Neutrophil (primary cell): ENCODE measurements around the gene GNG4.

ENCODE experiments used
- H3K27ac ChIP-seq: fragments of 200-600 bp; sonication (generic); 2 replicates; pipeline ENCODE4 v1.5.1; 2016; ENCODE audit warnings: mild to moderate bottlenecking, moderate library complexity
- H3K27me3 ChIP-seq: fragments of 200-600 bp; sonication (generic); 2 replicates; pipeline ENCODE4 v1.6.0; 2016; ENCODE audit warnings: mild to moderate bottlenecking
- H3K36me3 ChIP-seq: fragments of 200-600 bp; sonication (generic); 2 replicates; pipeline ENCODE4 v1.5.1; 2017
- H3K4me1 ChIP-seq, 2 experiments: fragments of 200-600 bp in 1 of 2; sonication (generic) in 1 of 2; 1 replicate in 1 of 2; 2 replicates in 1 of 2; pipeline versions ENCODE4 v1.5.1 to v1.6.1; 2013 to 2016; ENCODE audit warnings: low read depth in 1 of 2, low read length in 1 of 2, mild to moderate bottlenecking in 1 of 2, moderate library complexity in 1 of 2; ENCODE audit not compliant: control insufficient read depth in 1 of 2, insufficient read depth in 1 of 2
- H3K4me3 ChIP-seq, 2 experiments: fragments of 200-600 bp in 1 of 2; sonication (generic) in 1 of 2; 1 replicate in 1 of 2; 2 replicates in 1 of 2; pipeline ENCODE4 v1.5.1; 2013 to 2016; ENCODE audit warnings: low read depth in 1 of 2, low read length in 1 of 2, mild to moderate bottlenecking in 1 of 2, moderate library complexity in 1 of 2
- H3K9me3 ChIP-seq: fragments of 200-600 bp; sonication (generic); 2 replicates; pipeline ENCODE4 v1.5.1; 2016
- TF ChIP-seq, protein P1 (sequence below): fragments of 200-600 bp; sonication (generic); IDR thresholded peaks from 2 replicates; pipeline ENCODE4 v1.5.1; 2016; ENCODE audit warnings: antibody characterized with exemption

GNG4 gene

DNA sequence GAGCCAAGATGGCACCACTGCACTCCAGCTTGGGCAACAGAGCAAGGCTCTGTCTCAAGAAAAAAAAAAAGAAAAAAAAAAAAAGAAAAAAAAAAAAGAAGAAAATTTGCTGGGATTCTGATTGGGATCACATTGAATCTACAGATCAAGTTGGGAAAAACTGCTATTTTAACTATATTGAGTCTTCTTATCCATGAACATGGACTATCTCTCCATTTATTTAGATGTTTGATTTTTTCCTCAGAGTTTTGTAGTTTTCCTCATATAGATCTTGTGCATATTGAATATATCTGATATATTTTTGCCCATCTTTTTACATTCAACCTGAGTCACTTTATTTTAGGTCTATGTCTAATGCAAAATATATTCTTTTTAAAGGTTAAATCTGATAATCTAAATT lies 87.0 kb downstream of the GNG4 start:
- Histone ChIP-seq H3K4me1 (peaks cover 11 to 12% of the 10 kb centered on the region in 2 experiments), H3K27me3 (no peaks in the 10 kb centered on the region), H3K27ac (no peak overlapping the region), H3K36me3 (no peaks in the 10 kb centered on the region), H3K9me3 (no peaks in the 10 kb centered on the region), H3K4me3 (no peak overlapping the region)
- TF ChIP-seq, protein P1, sequence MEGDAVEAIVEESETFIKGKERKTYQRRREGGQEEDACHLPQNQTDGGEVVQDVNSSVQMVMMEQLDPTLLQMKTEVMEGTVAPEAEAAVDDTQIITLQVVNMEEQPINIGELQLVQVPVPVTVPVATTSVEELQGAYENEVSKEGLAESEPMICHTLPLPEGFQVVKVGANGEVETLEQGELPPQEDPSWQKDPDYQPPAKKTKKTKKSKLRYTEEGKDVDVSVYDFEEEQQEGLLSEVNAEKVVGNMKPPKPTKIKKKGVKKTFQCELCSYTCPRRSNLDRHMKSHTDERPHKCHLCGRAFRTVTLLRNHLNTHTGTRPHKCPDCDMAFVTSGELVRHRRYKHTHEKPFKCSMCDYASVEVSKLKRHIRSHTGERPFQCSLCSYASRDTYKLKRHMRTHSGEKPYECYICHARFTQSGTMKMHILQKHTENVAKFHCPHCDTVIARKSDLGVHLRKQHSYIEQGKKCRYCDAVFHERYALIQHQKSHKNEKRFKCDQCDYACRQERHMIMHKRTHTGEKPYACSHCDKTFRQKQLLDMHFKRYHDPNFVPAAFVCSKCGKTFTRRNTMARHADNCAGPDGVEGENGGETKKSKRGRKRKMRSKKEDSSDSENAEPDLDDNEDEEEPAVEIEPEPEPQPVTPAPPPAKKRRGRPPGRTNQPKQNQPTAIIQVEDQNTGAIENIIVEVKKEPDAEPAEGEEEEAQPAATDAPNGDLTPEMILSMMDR, result no peak

DNA sequence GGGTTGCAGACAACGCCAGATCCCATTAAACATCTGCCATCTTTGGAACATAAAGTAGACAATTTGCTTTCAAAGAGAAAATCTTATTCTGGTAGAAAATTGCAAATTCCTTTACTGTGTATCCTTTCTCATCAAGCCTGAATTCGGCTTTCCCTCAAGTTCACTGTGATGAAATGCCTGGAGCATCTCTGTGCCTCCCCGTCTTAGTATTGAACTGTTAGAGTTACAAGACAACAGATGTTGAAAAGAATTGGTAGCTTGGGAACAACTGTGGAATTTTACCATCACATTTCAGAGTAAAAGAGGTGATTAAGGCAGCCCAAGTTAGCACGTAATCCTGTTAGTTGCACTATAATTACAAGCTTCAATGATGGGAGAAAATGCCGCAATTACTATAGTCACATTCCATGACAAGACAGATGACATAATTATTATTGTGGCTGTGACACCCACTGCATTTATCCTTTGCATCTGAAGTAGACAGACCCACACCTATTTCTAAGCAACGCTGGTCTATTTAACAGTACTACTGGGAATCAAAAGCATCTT lies 90.9 kb downstream of the GNG4 start:
- TF ChIP-seq, protein P1, result no peak
- no peak overlapping the region for H3K27ac ChIP-seq
- no peak overlapping the region for H3K4me3 ChIP-seq
- H3K9me3 ChIP-seq, result no peaks in the 10 kb centered on the region
- H3K27me3 ChIP-seq, result no peaks in the 10 kb centered on the region
- H3K36me3 ChIP-seq, result no peaks in the 10 kb centered on the region
- H3K4me1 ChIP-seq, result peaks cover 2 to 4% of the 10 kb centered on the region in 2 experiments

DNA sequence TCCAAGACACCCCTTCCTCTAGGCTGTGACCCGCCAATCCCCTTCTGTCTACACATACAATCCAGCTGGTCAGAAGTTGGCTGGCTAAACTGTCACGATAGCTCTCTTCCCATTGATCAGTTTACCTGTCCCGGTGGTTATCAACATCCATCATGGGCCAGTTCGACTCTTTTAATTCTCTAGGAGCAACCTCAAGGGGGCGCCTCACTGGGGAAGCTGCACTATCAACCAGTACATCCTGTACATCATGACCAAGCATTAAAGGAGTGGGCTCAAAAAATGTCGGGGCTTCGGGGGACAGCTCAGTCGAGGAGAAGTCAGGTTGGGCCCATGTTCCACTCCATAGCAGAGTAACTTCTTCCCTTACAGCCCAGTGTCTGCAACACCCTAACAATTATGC lies 92.1 kb downstream of the GNG4 start:
- no peak overlapping the region for H3K4me3 ChIP-seq
- H3K27me3 ChIP-seq, result no peaks in the 10 kb centered on the region
- H3K36me3 ChIP-seq, result no peaks in the 10 kb centered on the region
- TF ChIP-seq, protein P1, result no peak
- H3K9me3 ChIP-seq, result no peaks in the 10 kb centered on the region
- no peak overlapping the region for H3K27ac ChIP-seq
- H3K4me1 ChIP-seq, result no peaks in the 10 kb centered on the region

DNA sequence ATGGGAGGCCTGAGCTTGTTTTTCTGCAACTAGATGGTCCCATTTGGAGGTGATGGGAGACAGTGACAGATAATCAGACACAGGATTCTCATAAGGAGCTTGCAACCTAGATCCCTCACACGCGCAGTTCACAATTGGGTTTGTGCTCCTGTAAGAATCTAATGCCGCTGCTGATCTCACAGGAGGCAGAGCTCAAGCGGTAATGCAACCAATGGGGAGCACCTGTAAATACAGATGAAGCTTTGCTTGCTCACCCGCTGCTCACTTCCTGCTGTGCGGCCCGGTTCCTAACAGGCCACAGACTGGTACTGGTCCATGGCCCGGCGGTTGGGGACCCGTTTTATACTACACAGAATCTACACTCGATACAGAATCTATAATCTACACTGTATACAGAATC lies 92.8 kb downstream of the GNG4 start:
- Histone ChIP-seq H3K27me3 (no peaks in the 10 kb centered on the region), H3K4me3 (no peak overlapping the region), H3K27ac (no peak overlapping the region), H3K9me3 (no peaks in the 10 kb centered on the region), H3K4me1 (no peaks in the 10 kb centered on the region), H3K36me3 (no peaks in the 10 kb centered on the region)
- TF ChIP-seq, protein P1, result no peak

DNA sequence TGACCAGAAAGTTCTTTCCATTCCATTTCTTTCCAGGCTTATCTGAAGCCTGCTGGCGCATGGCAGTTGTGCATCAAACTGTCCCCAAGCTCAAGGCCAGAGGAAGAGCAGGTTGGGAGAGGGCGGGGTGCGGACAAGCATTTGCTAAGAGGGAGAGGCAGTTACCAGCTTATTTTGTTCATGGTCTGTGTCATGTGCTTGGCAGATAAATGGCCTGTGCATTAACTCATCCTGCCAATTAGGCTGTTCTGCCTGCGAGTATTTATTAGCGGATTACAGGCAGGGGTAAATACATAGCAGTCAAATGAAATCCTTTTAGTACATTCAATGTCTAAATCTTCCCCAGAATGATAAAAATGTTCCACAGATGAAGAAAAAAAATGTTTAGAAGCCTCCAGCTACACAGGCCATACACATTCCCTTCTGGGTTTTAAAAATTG lies 96.5 kb downstream of the GNG4 start:
- Histone ChIP-seq H3K27ac (no peak overlapping the region), H3K4me1 (no peaks in the 10 kb centered on the region), H3K4me3 (no peak overlapping the region), H3K36me3 (no peaks in the 10 kb centered on the region), H3K9me3 (no peaks in the 10 kb centered on the region), H3K27me3 (no peaks in the 10 kb centered on the region)
- TF ChIP-seq, protein P1, result no peak
